SHP77 (cell line): ENCODE data around the gene IRS1.

Experiments
- DNase-seq, 2 experiments: peaks; one replicate each; lab custom pipeline; 2025; lab: John Stamatoyannopoulos, UW

The IRS1 gene

DNA sequence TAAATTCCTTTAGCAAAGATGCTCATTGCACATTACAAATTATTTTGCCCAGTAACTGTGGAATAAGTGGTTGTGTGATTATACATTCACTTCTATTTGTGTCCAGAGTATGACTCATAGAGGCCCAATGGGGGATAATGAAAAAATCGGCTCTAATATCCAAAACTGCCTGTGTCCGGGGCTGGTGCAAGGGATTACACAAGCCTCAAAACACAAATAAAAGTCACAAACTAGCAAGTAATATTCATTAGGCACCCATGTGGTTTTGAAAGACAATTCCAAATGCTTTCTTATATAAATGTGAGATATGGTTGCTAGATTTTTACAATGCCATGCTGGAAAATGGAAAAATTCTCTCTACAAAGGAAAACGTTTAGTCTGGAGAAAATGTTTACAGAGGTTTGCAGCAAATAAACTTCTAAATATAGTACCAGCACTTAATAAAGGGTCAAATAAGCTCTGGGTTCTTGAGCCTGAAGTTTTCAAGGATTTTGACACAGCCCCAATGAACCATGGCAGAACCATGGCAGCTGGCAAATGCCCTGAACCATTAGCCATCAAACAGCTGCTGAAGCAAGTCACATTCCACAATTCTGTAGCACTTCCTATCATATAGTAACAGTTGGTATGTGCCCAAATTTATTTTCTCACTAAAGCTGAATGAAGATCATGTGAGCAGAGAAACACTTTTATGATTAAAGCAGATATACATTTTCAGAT lies 40.5 kb downstream of the IRS1 start:
- no peak for DNase-seq

DNA sequence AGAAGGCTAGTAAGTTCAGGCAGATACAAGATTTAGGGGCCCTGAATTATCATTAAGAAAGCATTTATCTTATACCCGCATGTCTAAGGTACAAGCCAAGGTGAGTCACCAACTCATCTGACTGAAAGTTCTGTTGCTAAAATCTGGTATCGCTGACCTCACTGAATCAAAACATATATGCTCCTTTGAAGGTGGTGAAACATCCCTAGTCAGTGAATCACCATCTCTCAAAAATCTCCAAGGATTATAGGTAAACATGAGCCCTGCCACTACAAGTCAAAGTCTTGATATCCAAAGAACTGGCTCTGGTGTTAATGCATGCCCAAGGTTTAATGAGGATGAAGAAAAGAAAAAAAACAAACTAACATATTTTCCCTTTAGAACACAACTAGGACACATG lies 43.5 kb downstream of the IRS1 start:
- no peak for DNase-seq

DNA sequence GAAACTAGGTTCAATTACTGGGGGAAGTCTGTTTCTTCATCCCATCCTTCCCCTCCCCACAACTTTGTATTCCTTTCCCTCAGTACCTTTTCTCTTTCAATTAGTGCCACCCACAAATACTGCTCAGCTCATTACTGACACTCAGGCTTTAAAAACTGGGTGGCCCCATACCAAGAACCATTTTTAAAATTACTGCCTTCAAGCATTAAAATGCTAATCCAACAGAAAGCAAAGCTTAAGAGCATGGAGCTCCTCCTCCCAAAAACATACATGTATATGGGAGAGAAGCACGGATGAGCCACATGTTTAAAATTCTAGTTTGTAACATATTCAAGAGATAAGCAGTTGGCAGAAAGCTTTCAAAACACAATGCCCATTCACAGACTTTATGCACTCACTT lies 44.0 kb downstream of the IRS1 start:
- no peak for DNase-seq

DNA sequence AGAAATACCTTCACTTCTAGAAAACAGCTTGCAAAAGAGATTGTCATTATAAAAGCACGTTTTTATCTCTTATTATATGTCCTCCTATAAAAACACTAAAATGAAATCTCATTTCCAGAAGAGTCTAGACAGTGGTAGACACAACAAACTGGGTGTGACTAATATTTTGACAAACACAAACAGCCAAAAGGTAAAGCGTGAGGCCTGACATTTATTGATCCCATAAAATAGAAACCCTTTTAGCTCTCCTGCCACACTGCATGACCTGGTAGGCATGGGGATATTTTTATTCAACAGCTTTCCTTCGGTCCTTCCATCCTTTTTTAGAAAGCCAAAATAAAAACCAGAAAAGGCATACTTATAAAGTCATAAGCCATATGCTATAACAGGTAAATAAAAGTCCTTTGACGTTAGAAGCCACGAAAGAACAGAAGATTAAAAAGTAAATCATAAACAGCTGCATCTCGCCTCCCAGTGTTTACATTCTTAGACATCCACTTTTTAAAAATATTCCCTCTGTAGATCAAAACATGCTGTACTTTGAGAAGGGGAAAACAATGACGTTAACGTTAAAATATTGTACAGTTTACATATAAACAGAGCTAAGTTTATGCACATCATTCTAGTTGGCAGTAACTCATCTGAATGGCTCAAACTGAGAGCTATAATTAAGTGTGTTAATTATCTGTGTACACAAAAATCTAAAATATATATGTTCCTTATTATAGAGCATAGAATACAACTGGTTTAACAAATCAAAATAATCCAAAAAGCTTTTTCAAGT lies 44.6 kb downstream of the IRS1 start:
- no peak for DNase-seq

DNA sequence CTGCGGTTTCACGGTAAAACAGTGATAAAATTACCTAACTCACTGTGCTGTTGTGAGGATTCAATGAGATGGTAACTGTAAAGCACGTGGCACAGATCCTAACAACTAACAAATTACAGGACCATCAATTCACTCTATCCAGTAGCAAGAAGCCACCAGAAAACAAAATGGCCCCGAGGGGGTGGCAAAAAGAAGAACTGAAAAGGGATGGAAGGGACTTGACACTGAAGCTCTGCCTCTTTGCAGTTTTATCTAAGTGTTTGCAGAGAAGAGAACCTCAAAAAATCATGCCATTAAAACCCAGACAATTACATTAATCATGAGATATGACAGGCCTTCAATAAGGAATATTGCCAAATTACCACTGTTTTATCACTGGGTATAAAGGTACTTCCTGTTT lies 46.7 kb downstream of the IRS1 start:
- no peak for DNase-seq

DNA sequence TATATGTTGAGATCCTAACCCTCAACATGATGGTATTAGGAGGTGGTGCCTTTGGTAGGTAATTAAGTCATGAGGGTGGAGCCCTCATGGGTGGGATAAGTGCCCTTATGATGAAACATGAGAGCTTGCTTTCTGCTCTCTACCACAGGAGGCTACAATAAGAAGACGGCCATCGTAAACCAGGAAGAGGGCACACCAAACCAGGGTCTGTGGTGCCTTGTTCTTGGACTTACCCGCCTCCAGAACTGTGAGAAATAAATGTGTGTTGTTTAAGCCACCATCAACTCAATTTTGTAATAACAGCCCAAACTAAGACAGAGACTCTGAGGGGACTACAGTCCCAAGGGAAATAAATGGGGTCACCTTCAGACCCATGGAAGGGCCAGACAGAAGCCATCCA lies 52.3 kb downstream of the IRS1 start:
- DNase-seq, result no peak

DNA sequence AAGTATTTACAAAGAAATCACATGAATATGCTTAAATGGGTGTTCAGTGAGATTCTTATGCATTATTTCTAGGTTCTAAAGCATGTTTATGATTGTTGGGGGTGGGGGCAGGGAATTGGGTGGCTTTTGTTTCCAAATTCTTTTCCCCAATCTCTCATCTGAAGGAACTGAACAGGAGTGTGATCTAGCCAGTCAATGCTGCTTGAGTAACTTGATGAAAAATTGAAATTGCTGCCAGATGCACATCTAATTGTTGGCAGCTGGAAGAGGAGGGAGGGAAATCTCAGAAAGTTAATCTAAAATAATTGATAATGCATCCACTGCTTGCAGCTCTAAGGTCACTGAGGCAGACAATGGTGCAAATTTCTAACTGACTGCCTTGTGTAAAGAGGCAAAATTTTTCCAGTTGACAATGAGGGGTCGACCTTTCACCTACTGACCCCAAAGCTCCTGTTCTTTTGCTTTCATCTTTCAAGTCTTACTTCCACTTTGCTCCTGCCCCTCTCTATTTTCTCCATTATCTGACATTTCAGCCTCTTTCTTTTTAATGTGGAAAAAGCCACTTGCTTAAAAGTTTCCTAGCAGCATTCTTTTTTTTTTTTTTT lies 53.3 kb downstream of the IRS1 start:
- no peak for DNase-seq

DNA sequence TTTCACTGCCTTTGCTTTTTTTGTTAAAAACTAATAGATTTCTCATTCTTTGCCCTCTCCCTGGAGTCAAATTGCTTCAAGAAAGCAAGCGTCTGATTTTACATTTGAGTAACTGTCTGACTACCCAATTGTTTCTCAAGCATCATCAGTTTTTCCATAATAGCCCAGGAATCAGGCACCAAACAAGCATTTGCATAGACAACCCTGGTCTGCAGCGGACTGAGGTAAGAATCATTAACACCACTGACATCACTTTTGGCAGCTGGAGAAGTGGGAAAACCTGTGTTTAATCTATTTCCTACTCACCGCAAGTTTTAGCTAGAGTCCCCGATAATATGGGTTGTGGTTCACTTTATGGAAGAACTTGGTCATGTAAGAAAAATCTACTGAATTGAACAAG lies 55.7 kb downstream of the IRS1 start:
- no peak for DNase-seq

DNA sequence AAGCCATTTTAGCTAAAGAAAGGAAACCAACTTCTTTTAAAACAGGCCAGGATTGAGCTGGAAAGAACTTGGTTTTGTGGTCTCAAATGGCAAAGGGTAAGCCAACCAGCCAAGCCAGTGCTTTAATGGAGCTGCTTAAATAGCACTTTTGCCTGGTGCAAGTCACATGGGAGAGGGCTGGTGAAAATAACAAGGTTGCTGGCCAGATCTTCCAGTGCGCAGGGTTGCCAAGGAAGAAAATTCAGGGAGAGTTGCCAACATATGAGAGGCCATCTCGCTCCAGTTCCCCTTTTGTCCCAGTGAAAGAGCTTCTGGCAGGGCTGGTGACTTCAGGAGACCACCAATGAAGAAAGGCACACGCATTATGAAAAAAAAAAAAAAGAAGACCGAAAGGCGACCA lies 57.3 kb downstream of the IRS1 start:
- DNase-seq, result no peak

DNA sequence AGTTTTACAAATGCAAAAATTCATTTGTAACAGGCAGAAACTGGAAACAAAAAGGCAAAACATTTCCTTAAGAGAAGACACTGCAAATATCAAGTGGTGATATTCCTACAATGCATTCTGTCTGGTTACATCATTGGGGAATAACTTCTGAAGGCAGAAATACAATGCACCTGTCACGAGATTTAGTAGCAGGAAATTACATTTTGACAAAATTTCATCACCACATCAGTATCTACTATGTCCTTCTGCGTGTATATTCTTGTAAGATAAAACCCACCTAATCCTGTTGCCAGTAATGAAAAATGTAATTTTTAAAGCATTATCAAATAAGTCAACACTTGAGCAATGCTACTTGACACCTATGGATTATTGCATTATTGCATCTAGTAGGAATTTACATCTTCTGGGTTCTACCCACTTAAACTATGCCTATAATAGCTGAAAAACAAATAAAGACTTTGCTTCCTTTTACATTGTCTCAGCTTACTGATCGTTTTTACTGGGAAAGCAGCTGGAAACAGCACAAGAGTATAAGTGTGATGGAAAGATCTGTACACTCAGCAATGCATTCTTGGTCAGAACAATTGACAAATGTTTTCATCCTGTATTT lies 59.5 kb downstream of the IRS1 start:
- DNase-seq, result no peak

DNA sequence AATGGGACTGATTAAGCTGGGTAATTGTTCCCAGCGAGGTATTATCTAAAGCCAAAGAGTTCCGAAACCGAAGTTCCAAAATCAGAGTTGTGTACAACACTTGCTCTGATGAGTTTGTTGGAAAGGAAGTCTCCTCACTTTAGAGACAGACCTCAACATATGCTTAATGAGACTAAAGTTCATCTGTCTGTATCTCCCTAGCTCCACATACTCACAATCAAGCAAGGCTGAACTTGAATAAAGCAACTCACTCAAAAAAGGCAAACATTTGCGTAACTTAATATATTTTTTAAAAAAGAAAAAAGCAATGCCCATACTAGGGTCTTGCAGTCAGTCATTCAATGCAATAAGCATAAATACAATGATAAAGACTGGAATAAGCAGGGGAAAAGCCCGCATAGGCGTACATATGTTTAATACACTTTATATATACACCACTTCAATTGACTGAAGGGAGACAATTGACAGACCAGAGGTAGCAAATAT lies 60.0 kb downstream of the IRS1 start:
- no peak for DNase-seq

DNA sequence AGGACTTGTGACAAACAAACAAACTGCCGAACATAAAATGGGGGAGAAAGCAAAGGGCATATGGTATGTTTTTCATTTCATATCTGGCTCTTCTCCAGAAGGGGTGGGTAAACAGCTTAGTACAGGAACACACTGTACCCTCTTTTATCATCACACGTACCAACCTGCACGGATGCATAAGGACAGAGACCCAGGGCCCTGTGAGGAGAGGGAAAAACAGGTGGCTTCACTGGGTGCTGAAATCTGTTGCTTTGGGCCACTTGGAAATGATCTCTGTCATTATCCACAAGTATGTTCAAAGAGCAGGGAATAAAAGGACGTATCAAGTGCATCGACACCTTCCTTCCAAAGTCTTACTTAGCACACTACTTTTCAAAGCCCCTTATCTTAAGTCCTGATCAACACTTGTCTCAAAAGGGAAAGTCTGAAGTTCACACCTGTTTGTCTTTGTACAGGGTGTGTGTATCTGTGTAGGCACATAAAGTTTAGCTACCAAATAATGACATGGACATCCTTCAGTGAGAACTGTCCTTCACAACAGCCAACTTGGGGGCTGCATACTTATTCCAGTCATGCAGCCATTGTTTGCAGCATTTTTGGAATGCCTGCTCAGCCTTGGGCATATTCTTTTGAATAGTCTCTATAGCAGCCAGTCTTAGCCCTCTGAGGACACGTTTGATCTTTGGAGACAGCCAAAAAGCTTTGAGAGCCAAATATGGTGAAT lies 60.6 kb downstream of the IRS1 start:
- DNase-seq, result no peak

DNA sequence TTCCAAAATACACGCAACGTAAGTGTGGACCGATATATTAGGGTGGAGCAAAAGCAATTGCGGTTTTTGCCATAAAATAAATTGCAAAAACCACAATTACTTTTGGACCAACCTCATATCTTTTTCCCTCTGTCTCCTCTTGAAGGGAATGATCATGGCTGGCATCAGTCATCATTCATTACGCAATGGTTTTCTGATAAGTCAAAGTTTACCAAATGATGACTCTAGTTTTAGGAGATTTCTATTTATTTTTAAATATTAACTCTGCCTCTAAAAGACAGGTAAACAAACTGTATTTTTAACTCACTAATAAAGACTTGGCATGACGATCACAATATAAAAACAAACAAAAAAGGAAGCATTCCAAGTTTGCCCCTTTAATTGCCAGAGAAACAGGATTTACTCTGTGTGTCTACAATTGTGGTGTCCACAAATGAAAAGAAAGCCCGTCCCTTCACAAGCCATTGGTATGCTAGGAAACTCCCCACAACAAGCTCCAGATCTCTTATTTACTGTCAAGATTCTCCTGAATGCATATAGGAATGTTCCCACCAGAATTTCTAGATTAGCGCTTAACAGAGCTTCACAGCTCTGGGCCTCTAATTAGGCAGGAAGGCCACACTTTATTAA lies 61.3 kb downstream of the IRS1 start:
- no peak for DNase-seq

DNA sequence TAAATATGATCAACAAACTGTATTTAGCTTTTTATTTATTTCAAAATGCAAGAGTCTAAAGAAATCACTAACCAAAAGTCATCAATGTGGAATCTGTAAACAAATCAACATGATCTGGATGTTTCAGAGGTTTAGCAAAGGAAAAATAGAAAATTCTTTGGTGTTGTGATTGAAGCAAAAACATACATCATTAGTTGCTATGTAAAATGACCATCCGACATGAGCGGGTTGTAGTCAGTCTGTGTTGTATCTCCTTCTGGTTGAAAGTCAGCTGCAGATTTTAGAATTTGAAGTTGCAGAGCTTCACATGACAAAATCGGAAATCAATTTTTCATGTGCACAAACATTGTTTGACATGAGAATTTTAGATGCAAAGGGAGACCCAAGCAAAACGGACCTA lies 63.2 kb downstream of the IRS1 start:
- DNase-seq, result no peak

DNA sequence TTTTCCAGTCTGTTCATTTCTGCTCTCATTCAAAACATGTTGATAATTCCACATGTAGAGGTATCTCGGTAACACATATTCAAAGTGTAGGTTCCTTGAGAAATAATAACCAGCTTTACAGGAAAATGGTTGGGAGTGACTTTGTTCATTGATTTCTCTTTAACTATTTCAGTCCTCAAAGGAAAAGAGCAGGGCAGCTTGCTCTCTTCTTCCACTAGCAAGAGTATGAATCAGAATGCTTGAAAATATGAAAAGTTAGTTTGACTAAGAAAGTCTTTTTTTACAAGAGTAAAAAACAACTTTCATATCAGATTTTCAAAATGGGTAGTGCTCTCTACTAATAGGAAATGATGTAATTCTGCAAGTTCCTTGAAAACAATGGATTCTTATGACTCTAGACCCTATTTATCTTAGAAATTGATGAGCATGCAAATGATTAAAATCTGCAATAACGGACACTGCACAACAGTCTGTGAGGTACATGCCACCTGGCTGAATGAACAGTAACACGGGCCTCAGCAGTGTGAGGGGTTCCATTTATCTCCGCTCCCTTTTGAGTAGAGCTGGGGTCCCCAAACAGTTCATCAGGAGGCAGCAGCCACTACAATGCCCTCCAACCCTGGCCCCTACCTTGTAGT lies 65.6 kb downstream of the IRS1 start:
- no peak for DNase-seq

DNA sequence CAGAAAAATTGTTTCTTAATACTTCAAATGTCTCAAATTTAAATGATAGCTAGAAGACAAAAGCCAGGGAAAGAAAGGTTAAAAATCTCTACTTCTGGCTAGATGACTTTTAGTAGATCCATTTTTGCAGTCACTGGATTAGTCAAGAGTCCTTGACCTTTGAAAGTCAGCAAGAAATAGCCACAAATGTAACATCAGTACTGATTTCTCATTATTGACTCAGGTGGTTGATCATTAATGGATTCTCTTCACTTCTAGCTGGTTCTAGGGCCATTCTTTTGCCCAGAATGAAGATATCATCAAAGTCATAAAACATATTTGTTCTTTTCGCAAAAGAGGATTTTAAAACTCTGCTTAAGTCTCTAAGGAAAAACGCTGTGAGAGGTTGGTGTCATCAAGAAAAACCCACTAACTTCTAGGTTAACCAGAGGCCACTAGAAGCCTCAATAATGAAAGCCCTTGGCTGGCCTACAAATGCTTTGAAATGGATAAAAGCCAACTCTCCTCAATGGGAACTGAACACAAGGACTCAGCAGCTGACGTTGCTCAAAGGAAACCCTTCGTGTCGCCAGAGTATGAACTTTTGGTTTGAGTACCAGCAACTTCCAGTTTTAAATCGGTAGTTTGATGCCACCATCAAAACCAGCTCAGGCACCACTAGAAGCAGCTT lies 66.3 kb downstream of the IRS1 start:
- DNase-seq, result no peak

DNA sequence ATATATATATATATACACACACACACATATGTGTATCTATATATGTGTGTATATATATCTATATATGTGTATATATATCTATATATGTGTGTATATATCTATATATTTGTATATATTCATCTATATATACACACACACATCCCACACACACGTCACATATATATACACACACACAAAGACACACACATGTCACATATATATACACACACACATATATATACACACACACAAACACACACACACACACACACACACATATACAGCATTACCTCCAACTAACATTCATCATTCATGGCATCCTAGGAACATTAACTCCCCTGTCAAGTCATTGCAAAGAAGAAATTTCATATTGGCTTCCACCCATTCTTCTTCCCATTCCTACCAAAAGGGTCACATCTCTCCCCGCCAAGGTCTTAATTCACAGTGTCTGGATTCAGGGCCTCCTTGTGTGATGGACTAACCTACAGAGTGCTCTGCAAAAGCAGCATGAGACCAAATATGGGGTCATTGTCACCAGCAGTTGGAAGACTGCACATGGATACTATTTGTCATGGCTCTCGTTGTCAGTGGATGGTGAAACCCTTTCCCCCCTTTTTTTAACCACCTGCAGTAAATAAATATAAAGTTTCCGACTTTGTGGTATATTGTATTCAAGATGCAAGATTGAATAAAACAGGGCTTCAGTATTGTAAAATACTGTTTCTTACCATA lies 67.0 kb downstream of the IRS1 start:
- no peak for DNase-seq

DNA sequence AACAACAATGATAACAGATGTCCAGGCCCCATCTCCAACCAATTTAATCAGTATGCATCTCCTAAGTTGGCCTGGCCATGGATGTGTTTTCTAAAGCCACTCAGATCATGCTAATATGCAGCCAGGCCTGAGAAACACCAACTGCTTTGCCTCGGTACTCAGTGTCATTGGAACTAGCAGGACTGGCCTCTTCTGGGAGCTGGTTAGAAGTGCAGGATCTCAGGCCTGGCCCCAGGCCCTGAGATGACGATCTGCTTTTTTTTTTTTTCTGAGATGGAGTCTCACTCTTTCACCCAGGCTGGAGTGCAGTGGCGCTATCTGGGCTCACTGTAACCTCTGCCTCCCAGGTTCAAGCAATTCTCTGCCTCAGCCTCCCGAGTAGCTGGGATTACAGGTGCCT lies 69.1 kb downstream of the IRS1 start:
- no peak for DNase-seq

DNA sequence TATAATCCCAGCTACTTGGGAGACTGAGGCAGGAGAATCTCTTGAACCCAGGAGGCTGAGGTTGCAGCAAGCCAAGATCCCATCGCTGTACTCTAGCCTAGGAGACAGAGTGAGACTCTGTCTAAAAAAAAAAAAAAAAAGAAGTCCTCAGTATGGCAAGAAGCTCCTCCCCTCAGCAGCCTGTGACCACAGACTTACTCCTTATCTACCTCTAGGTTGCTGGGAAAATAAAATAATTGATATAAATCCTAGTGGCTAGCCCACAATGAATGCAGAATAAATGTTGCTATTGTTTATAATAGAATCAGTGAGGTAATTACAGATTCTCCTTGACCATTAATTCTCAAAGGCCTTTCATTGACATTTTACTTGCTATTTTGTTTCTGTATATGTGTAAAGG lies 70.6 kb downstream of the IRS1 start:
- no peak for DNase-seq

DNA sequence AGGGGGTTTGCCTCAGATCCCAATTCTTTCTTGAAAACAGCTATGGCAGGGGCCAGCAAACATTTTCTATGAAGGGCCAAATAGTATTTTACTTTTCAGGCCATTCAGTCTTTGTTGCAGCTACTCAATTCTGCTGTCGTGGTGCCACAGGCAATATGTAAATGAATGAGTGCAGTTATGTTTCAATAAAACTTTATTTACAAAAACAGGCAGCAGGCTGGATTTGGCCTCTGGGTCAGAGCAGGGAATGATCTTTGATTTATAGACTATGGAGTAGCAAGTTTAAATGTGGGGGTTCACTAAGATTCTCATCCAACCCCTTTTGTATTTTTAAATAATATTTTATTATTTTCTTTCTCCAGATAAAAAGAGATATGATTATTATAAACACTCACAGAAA lies 72.4 kb downstream of the IRS1 start:
- no peak for DNase-seq
